GM21423 (cell line): ENCODE data around the gene KIAA0753.
"Not testable (repeated sequence)": the region's sequence is repeated elsewhere in the genome, so short reads cannot be mapped to it uniquely, and the experiment has no call there.

Experiments
- ATAC-seq: cut with Tn5 transposase; IDR thresholded peaks from one replicate; pipeline ENCODE4 v1.9.1; 2021; ENCODE audit warnings: mild to moderate bottlenecking, moderate library complexity; ENCODE audit not compliant: unreplicated experiment

Gene KIAA0753

DNA sequence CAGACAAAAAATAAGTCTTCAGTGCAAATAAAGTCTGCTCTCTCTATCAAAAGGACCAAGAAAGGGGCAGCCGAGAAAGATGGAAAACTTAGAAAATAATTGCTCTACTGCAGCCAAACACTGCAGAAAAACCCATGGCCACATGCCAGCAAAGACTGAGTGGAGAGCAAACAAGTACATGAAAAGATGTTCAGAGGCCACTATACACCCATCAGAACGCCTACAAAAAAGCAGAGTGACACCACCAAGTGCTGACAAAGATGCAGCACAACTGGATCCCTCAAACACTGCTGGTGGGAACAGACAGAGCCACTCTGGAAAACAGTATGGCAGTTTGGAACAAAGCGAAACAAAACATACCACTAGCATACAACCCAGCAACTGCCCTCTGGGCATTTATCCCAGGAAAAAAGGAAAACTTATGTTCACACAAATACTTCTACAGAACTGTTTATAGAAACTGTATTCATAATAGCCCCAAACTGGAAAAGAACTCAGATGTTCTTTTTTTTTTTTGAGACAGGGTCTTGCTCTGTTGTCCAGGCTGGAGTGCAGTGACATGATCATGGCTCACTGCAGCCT is 36.7 kb downstream of the KIAA0753 start:
- no peak for ATAC-seq

DNA sequence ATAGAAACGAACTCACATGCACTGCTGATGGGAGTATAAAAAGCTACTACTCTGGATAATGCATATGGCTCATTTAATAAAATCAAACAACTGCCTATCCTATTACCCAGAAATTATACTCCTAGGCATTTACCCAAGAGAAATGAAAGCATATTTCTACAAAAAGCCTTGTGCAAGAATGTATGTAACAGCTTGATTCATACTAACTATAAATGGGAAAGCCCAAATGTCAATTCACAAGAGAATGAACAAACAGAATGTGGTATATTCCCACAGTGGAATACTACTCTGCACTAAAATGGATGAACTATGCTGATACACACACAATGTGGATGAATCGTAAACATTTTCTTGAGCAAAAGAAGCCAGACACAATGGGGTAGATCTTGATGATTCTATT is 38.4 kb downstream of the KIAA0753 start:
- no peak for ATAC-seq

DNA sequence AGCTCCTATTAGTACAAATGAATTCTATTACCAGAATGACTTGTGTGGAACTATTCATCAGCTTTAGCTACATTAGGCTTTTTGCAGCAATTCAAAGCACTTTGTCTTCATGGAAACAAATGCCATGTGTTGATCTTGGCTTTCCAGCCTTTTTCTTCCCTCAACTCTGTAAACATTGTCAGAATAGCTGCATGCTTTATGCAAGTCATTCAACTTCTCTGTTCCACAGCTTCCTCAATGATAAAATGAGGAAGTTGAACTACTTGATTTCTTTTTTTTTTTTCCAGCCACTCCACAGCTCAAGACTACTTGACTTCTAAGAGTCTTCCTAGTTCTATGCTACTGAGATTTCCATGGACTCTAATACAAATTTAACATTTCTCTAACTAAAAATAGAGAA is 41.1 kb downstream of the KIAA0753 start:
- ATAC-seq = no peak

DNA sequence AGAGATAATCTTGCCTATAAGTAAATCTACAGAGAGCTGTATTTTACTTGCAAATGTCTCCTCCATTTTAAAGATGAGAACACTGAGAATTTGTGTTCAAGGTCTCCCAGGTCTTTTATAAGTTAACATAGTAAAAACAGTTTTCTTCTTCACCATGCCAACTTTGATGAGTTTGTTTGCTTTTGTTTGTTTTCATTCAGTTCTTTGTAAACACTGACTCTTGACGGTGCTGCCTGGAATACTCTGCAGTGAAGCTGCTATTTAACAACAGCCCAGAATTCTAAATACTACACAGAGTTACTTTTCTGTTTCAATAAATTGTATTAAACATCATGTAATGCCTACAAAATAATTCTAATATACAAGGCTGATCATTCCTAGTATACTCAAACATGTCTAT is 42.8 kb downstream of the KIAA0753 start:
- no peak for ATAC-seq

DNA sequence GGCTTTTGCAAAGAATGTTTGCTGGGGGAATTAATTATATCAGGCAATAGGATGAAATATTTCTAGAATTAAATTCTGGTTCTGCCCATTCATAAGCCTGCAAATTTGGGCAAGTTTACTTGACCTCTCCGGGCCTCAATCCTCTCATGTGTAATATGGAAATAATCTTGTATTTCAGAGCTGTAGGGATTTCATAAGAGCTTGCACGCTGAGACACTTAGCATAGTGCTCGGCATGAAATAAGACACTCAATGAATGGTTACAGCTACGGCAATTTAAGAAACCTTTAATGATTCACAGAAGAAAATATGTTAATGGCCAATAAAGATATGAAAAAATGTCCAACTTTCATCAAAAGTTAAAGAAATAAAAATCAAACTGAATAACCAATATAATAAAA is 43.6 kb downstream of the KIAA0753 start:
- no peak for ATAC-seq

DNA sequence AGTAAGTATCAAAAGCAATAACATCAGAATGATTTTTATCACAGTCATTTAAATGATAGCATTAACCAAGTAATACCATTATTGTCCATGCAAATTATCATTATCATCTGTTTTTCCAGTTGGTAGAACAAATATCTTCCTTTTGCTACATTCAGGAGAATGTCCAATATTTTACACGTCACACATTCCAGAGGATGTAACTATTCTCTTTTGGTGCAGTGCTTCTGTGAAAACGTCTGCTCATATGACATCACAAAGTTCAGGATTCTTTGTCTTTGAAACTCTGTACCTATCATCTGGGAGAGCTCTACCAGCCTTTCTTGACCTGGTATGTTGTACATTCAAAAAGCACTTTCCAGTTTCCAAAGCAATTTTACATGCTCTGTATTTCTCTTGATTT is 44.0 kb downstream of the KIAA0753 start:
- ATAC-seq = no peak

DNA sequence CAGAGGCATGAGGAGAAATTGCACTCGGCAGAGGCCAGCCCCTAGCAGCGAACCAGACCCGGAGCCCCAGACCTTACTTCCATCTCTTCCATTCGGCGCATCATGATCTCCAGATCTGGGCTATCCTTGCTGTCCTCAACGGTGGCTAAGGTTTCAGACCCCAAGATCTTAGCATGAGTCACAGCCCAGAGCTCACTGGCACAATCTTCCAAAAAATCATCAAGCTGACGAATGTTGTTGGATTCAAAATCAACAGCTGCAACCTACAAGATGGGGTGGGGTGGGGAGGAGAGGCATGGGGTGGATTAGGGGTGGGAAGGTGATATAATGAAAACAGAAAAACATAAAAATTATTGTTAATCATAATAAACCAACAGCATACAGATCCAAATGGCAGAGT is 44.4 kb downstream of the KIAA0753 start:
- no peak for ATAC-seq

DNA sequence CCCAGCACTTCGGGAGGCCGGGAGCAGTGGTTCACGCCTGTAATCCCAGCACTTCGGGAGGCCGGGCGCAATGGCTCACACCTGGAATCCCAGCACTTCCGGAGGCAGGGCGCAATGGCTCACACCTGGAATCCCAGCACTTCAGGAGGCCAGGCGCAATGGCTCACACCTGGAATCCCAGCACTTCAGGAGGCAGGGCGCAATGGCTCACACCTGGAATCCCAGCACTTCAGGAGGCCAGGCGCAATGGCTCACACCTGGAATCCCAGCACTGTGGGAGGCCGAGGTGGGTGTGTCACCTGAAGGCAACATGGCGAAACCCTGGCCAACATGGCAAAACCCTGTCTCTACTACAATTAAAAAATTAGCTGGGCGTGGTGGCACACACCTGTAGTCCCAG is 47.1 kb downstream of the KIAA0753 start:
- ATAC-seq = not testable (repeated sequence)

DNA sequence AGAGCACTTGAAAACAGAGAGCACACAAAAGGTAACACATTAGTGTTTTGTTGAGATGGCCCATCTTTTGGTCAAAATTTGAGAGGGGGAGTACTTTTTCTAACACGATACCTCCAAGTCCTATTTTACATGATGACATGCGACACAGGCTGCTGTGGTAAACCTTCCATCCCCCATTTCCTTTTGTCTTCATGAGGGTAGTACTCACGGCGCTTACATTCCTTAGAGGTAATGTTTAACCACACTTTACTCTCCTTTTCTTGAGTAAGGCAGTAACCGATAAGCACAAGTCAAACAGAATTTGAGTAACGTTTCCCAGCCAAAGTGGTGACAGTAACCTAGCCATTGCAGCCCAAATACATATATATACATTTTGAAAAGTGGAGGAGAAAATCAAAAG is 48.3 kb downstream of the KIAA0753 start:
- no peak for ATAC-seq

DNA sequence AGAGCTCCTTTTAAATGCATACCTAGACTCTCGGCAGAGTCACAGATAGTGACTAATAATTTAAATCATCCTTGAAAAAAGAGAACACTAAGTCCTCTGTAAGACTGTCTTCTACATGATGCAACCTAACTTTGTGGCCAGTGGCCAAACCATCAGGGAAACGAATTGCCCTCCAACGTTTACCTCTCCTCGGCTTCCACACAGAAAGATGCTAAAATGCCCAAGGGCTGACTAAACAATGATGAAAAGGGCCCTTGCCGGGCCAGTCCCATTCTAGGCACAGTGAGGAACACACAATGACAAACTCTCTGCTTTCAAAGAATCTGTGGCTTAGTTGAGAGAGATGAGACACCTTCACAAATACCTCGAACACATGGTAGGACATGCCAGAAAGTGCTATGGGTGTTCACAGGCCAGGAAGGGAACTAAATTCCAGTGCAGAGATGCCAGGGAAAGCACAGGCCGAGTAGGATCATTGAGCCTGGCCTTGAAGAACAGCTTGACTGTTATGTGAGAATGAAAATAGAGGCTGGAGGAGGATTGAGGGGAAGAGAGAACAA is 48.8 kb downstream of the KIAA0753 start:
- ATAC-seq = no peak

DNA sequence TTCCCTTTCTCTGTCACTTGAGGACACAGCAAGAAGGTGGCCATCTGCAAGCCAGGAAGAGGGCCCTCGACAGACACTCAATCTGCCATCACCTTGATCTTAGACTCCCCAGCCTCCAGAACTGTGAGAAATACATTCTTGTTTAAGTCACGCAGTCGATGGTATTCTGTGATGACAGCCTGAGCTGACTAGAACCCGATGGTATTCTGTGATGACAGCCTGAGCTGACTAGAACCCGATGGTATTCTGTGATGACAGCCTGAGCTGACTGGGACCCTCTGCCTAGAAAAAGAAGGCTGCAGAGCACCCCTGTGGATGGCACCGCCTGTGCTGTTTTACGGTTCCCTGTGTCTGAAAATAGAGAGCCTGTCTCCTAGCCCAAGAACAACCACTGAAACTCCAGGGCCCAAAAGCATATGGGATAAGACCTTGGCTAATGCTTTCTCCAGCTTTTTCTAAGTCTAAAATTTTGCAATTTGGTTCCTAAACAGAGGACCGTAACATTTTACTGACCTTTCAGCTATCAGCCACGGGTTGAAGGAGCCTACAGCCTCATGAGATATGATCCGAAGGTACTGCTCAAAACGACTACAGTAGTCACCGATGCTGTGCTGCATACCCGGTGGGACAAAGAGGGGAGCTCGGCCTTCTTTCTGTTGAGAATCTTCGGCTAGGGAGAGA is 51.1 kb downstream of the KIAA0753 start:
- ATAC-seq = no peak

DNA sequence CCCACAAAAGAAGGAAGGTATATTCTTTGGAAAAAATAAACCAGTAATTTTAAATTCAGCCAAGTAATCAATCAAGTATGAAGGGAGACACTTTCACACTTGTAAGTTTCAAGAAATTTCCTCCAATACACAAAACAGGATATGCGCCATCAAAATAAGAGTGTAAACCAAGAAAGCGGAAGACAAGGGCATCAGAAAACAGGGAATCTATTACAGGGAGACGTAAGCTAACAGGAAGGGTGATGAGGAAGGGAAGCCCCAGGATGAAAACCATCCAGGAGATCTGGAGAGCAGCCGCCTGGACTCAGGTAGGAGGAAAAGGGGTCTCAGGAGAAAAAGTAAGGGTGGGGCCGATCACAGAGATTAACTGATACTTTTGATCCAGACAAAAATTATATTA is 52.3 kb downstream of the KIAA0753 start:
- ATAC-seq = no peak

DNA sequence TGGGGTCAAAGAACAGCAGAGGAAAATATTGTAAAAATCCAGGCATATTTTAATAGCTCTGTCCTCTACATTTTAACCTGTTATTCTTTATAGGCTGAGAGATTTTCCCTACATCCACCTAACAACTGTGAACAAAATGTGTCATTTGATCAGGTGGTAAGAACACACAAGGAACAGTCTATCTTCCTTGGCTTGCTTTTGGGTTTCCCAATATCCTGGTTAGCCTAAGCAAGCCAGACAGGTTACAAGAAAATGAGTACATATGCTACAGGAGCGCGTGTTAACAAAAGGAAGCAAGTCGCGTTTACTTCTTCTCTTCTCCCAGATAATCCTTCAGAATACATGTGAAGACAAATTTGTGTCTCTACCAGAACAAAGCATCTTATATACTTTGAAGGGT is 53.2 kb downstream of the KIAA0753 start:
- ATAC-seq = no peak

DNA sequence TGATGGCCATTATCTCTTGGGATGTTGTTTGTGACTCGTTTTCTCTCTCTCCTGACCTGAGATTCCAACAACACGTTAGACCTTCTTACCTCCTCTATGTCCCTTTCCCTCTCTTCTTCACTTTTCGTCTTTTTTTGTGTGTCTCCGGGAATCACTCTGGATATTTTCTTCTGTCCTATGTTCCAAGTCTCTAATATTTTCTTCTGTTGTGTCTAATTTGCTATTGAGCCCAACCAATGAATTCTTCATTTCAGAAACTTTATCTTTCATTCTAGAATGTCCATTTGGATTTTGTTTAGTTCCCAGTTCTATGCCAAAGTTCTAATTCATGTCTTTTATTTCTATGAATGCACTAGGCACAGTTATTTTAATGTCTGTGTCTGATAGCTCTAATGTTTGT is 57.1 kb downstream of the KIAA0753 start:
- no peak for ATAC-seq

DNA sequence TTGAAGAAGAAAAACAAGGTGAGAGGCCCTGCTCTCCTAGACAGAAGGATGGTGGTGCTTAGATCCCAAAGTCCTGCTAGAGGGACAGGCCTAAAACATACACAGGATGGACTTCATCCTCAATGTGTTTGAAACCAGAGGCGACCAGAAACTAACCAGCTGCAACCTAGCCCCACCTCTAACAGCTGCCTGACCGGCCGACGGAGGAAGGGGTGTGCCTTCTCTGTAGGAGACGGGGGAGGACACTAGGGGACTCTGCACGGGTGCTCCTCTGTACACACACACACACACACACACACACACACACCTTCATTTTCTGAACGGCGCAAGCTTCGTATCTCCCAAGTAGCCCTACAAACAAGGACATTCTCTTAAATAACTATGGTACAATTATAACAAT is 59.9 kb downstream of the KIAA0753 start:
- no peak for ATAC-seq

DNA sequence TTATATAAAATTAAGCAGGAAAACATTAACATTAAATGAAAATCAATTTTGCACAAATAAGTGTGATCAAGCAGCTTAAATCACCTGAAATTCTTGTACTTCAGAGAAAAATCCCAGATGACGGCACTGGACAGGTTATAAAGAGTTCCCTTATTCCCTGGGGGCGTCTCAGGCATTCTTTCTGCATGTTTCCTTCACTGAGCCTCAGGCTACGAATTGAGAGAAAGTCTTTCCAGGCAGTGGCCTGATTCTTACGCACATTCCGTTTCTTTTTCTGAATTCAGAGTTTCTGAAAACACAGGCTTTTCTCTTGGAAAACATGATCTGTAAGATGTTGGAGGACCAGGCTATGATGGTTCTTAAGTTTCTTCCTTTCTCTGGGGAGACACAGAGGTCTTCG is 62.0 kb downstream of the KIAA0753 start:
- ATAC-seq = no peak

DNA sequence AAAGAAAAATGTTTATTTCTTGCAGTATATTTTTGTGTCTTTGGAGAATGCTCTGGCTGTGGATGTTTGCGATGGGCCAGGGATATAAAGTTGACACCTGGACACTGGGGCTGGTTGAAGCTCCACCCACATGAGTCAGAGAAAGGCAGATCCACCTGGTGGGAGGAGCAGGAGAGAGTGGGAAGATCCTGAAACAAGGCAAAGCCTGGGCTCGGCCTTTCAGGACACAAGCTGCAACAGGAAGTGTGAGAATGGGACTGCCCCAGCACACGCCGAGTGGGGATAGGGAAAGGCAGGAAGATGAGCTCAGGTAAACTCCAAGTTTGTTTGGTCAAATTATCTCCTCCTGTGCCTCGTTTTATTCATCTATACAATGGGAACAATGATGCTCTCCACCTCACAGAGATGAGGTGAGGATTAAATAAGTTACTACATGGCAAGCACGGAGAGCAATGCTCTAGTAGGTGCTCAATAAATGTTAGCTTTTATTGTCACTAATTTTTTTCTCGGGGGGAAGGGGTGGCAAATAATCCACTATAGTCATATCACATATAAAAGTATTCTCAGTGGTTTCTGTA is 62.7 kb downstream of the KIAA0753 start:
- no peak for ATAC-seq

DNA sequence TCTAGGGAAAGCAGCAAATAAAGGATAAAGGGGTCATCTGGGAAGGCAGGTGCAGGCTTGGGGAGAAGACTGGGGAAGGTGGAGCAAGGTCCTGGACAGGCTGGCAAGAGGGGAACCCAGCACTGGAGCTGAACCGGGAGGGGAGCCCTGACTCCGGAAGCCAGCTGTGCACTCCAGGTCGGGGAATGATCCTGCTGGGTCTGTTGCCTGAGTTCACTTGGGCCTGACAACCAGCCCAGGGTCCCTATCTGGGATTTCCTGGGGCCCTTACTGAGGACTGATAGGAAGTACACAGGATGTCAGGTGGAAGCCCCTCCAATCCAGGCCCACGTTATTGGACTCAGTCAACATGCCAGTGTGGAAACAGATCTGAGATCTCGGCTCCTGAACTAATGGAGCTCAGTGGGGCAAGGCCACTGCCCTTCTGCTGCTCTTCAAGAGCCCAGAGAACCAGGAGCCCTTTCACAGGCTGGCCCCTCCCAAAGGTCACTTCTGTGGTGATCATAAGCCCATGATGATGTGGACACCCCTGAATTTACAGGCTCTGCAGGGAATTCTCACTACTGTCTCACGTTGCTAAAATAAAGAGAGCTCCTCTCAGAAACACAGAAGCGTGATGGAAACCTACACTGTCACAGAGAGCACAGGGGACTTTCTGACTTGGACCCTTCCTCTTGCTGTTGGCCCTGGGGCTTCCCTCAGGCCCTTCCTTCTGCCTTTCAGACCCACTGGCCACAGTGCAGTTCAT is 64.3 kb downstream of the KIAA0753 start:
- no peak for ATAC-seq

DNA sequence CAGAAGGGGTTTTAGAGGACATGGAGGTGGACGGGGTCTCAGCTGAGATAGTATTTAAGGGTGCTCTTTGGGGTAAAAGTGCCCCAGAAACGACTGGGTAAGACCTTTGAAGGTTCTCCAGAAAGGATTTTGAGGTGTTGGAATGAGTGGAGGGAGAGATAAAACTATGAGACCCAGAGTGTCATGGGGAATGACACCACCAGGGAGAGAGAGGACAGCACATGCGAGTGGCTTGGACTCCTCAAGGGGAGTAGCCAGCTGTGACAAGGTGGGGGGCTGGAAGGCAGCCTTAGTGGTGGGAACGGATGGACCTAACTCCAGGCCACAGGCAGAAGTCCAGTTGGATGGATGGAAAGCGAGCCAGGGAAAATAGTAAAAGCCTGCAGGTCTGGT is 64.9 kb downstream of the KIAA0753 start:
- ATAC-seq = no peak

DNA sequence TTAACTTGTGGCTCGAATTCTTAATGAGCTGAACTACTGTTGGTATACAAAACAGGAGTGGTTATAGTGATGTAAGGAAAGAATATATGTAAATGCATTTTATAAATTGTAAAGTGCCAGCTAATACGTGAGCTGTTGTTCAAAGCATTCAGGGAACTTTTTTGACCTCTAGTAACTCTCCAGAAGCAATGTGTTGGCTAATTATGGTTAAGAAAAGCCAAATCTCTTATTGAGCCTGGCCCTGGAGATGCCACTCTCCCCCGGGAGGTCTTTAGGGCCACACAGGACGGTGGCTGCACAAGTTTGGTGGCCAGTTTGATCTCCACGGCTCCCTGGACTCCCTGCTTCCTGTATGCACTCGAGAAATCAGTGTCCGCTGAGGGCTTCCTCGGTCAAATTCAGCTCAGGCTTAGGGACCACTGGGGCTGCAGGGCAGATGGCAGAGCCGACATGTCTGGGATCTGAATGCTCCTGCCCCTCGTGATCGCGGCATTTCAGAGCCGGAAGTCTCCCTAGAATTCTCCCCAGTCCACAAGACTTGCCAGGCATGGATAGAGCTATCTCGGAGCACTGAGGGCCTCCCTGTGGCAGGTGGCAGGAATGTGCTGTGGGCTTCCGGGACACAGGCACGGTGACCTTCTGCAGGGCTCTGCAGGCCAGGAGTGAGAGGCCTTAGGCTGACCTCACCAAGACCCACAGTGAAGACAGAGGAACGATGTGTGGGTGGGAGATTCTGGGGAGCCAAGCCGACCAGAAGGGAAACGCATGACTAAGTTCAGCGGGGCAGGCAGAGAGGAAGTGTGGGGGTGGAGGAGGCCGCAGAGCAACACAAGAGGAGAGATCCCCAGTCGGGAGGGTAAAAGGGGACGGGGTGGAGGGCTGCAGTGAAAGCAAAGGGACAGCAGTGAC is 65.6 kb downstream of the KIAA0753 start:
- ATAC-seq = peak; percentile 72
